ENCODE measurements around the gene CDC42EP4. TPM values are rescaled to one million over a fixed set of nuclear protein-coding genes. Genes with fewer than 3 reads are reported as not detected.

Gene CDC42EP4
- total and polyA plus RNA-seq, 4 donors, result 15.7 to 31.0 (median 28.0) TPM

DNA sequence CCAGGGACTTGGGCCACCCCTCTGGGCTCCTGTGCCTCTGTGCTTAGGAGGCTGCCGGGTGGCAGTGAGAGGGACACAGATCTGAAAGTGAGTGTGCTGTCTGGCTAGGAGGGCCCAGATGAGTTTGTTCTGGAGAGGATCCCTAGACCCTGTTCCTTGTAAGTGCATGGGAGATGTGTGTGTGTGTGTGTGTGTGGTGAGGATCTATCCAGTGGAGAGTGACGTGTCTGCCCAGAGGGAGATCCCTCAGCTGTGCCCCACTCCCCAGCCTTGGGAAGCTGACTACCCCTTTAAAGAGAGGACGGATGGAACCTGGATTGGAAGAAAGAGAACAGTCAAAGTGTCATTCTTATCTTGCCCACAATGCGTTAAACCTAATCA lies 25.5 kb upstream of the CDC42EP4 start:
- H3K9me3 ChIP-seq (ENCODE audit: control insufficient read depth in 4 of 4, low read length in 3 of 4), result no peaks in the 10 kb centered on the region
- DNase-seq (ENCODE audit: low spot score), result no peak
- no peak overlapping the region for H3K9ac ChIP-seq (ENCODE audit: low read depth in 1 of 2, low read length in 2 of 2)
- H3K36me3 ChIP-seq (ENCODE audit: control insufficient read depth in 4 of 4, insufficient read depth in 3 of 4, low read depth in 1 of 4, low read length in 3 of 4), result no peaks in the 10 kb centered on the region
- TF ChIP-seq, protein P1, sequence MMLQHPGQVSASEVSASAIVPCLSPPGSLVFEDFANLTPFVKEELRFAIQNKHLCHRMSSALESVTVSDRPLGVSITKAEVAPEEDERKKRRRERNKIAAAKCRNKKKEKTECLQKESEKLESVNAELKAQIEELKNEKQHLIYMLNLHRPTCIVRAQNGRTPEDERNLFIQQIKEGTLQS (IDR thresholded peaks at IDR 0.05), result no peak
- H3K27ac ChIP-seq (ENCODE audit: low read depth in 1 of 2, low read length in 2 of 2), result no peak overlapping the region
- no peaks in the 10 kb centered on the region for H3K4me1 ChIP-seq (ENCODE audit: control insufficient read depth in 4 of 4, insufficient read depth in 4 of 4, low read length in 3 of 4)
- no peaks in the 10 kb centered on the region for H3K27me3 ChIP-seq (ENCODE audit: control insufficient read depth in 4 of 4, insufficient read depth in 4 of 4, low read length in 3 of 4)
- no peak overlapping the region for H3K4me3 ChIP-seq (ENCODE audit: low read depth in 1 of 3, low read length in 3 of 3)
- WGBS, result 73% methylated on average over 4 of the region's 4 CpGs

DNA sequence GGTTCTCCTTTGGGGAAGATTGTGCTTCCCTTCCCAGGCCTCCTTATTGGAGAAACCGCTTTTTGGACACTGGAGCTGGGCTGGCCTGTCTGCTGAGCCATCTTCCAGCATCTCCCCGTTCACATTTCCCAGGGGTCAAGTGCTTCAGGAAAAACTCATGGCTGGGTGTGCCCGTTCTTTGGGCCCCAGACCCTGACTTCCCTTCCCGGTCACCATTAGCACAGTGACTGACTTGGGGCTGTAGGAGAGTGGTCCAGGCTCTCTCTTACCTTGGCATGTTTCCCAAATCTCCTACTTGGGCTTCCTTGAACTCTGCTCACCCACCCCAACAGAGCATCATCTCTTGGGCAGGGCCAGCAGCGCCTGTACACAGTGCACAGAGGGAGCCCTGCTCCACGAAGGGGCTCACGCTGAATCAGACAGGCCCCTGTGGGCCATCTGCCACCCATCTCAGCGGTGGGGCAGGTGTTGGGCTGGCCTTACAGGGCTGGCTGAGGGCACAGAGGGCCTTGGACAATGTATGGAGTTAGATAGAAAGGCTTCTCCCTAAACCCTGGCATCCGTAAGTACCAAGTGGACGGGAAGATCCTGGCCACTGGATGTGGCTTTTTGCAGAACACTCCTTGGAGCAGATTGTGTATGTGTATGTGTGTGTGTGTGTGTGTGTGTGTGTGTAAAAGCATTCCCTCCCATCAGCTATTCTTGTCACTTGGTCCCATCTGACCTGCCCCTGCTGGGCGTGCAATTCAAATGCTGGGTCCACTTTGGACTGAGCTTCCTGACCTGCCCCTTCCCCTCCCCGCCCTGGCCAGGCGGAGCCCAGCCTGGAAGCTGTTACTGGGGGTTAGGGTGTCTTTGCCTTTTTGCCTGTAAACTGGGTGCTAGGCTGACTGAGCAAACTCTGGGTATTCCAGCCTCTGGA lies 24.9 kb upstream of the CDC42EP4 start:
- H3K4me3 ChIP-seq (ENCODE audit: low read depth in 1 of 3, low read length in 3 of 3), result no peak overlapping the region
- WGBS, result 86% methylated on average over 13 of the region's 13 CpGs
- no peaks in the 10 kb centered on the region for H3K27me3 ChIP-seq (ENCODE audit: control insufficient read depth in 4 of 4, insufficient read depth in 4 of 4, low read length in 3 of 4)
- H3K9me3 ChIP-seq (ENCODE audit: control insufficient read depth in 4 of 4, low read length in 3 of 4), result no peaks in the 10 kb centered on the region
- TF ChIP-seq EGR1 (IDR thresholded peaks at IDR 0.05; ENCODE audit: low read depth in 2 of 2) (no peak), RXRA (IDR thresholded peaks at IDR 0.05) (no peak), YY1 (IDR thresholded peaks at IDR 0.05) (no peak), NR2F2 (IDR thresholded peaks at IDR 0.05) (no peak), HNF4G (IDR thresholded peaks at IDR 0.05) (no peak), RAD21 (IDR thresholded peaks at IDR 0.05) (no peak), FOXA1 (IDR thresholded peaks at IDR 0.05) (no peak), GABPA (IDR thresholded peaks at IDR 0.05 in 1 of 2, conservative IDR thresholded peaks at IDR 0.05 in 1 of 2) (no peak), JUND (IDR thresholded peaks at IDR 0.05) (no peak)
- TF ChIP-seq, protein P2, sequence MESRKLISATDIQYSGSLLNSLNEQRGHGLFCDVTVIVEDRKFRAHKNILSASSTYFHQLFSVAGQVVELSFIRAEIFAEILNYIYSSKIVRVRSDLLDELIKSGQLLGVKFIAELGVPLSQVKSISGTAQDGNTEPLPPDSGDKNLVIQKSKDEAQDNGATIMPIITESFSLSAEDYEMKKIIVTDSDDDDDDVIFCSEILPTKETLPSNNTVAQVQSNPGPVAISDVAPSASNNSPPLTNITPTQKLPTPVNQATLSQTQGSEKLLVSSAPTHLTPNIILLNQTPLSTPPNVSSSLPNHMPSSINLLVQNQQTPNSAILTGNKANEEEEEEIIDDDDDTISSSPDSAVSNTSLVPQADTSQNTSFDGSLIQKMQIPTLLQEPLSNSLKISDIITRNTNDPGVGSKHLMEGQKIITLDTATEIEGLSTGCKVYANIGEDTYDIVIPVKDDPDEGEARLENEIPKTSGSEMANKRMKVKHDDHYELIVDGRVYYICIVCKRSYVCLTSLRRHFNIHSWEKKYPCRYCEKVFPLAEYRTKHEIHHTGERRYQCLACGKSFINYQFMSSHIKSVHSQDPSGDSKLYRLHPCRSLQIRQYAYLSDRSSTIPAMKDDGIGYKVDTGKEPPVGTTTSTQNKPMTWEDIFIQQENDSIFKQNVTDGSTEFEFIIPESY (IDR thresholded peaks at IDR 0.05), result no peak
- TF ChIP-seq, protein P1 (IDR thresholded peaks at IDR 0.05), result no peak
- TF ChIP-seq, protein P3, sequence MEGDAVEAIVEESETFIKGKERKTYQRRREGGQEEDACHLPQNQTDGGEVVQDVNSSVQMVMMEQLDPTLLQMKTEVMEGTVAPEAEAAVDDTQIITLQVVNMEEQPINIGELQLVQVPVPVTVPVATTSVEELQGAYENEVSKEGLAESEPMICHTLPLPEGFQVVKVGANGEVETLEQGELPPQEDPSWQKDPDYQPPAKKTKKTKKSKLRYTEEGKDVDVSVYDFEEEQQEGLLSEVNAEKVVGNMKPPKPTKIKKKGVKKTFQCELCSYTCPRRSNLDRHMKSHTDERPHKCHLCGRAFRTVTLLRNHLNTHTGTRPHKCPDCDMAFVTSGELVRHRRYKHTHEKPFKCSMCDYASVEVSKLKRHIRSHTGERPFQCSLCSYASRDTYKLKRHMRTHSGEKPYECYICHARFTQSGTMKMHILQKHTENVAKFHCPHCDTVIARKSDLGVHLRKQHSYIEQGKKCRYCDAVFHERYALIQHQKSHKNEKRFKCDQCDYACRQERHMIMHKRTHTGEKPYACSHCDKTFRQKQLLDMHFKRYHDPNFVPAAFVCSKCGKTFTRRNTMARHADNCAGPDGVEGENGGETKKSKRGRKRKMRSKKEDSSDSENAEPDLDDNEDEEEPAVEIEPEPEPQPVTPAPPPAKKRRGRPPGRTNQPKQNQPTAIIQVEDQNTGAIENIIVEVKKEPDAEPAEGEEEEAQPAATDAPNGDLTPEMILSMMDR (IDR thresholded peaks at IDR 0.05; ENCODE audit: low read depth, low read length, missing input control), result no peak
- TF ChIP-seq, protein P4, sequence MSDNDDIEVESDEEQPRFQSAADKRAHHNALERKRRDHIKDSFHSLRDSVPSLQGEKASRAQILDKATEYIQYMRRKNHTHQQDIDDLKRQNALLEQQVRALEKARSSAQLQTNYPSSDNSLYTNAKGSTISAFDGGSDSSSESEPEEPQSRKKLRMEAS (IDR thresholded peaks at IDR 0.05), result no peak
- H3K27ac ChIP-seq (ENCODE audit: low read depth in 1 of 2, low read length in 2 of 2), result no peak overlapping the region
- no peaks in the 10 kb centered on the region for H3K4me1 ChIP-seq (ENCODE audit: control insufficient read depth in 4 of 4, insufficient read depth in 4 of 4, low read length in 3 of 4)
- no peaks in the 10 kb centered on the region for H3K36me3 ChIP-seq (ENCODE audit: control insufficient read depth in 4 of 4, insufficient read depth in 3 of 4, low read depth in 1 of 4, low read length in 3 of 4)
- DNase-seq (ENCODE audit: low spot score), result no peak
- H3K9ac ChIP-seq (ENCODE audit: low read depth in 1 of 2, low read length in 2 of 2), result no peak overlapping the region
